ENCODE measurements around the gene TMC6.
A peak's percentile ranks its signal among the peaks of the same experiment; 100 is the strongest.
"Not testable (repeated sequence)": the region's sequence is repeated elsewhere in the genome, so short reads cannot be mapped to it uniquely, and the experiment has no call there.

The TMC6 gene

DNA sequence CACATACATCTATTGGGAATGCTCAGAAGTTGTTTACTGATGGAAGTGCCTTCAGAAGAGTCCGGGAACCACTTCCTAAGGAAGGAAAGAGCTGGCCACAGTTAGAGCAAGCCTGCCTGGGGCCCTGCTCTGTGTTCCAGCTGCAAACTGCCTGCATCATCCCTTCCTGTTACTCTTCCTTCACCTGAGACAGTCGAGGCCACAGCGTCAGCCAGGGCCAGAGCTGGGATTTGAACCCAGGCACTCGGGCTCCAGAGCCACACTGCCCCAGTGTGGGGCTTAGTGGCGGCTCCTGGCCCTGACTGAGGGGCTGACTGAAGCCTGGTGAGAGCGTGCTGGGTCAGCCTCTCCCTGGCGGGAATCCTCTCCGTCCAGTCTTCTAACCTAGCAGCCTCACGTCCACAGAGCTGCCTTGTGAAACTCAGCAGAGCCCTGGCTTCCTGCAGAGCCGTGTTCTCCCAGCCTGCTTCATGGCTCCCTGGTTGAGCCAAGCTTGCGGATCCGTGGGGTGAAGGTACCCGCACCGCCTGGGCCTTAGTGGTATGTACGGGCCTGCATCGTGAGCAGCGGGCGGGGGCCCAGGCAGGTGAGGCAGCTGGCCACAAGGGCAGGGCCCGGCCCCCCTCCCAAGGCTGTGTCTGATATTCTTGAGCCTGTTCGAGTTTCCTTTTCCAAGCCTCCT is 13.0 kb upstream of the TMC6 start:
- in situ Hi-C loops (cut with HindIII; ENCODE audit: low pct_ligation_motif_present, low sequenced_read_pairs): no loop called here
- DNase-seq: no peak
- TF ChIP-seq, protein P1, sequence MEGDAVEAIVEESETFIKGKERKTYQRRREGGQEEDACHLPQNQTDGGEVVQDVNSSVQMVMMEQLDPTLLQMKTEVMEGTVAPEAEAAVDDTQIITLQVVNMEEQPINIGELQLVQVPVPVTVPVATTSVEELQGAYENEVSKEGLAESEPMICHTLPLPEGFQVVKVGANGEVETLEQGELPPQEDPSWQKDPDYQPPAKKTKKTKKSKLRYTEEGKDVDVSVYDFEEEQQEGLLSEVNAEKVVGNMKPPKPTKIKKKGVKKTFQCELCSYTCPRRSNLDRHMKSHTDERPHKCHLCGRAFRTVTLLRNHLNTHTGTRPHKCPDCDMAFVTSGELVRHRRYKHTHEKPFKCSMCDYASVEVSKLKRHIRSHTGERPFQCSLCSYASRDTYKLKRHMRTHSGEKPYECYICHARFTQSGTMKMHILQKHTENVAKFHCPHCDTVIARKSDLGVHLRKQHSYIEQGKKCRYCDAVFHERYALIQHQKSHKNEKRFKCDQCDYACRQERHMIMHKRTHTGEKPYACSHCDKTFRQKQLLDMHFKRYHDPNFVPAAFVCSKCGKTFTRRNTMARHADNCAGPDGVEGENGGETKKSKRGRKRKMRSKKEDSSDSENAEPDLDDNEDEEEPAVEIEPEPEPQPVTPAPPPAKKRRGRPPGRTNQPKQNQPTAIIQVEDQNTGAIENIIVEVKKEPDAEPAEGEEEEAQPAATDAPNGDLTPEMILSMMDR (IDR thresholded peaks at IDR 0.05; ENCODE audit: low read depth, low read length, missing control alignments): no peak
- no peaks in the 10 kb centered on the region for H3K36me3 ChIP-seq (replicated peaks)
- no peak overlapping the region for H3K27ac ChIP-seq
- no peaks in the 10 kb centered on the region for H3K27me3 ChIP-seq (replicated peaks)
- no peak overlapping the region for H3K4me3 ChIP-seq (ENCODE audit: low read depth, low read length)

DNA sequence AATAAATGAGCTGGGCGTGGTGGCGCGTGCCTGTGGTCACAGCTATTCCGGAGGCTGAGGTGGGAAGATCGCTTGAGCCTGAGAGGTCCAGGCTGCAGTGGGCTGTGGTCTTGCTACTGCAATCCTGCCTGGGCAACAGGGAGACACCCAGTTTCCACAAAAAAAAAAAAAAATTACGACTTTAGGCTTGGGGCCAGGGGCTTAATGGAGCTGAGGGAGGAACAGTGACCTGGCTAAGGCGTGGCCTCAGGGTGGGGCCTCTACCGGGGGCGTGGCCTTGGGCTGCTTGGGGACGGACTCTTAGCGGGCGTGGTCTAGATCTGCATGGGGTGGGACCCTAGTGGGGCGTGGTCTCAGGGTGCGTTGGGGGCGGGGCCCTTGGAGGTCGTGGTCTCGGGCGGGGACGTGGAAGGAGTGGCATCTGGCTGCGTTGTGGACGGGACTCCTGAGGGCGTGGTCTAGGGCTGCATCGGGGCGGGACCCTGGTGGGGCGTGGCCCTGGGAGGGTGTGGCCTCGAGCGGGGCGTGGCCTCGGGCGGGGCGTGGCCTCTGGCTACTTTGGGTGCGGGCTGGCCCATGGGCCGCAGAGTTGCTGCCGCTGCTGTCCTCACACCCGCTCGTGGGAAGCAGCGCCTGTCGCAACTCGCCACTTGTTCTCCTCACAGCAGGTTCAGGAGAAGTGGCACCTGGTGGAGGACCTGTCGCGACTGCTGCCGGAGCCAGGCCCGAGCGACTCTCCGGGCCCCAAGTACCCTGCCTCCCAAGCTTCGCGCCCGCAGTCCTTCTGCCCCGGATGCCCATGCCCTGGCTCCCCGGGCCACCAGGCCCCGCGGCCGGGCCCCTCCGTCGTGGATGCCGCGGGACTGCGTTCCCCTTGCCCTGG is 11.9 kb upstream of the TMC6 start:
- no peak overlapping the region for H3K4me3 ChIP-seq (ENCODE audit: low read depth, low read length)

DNA sequence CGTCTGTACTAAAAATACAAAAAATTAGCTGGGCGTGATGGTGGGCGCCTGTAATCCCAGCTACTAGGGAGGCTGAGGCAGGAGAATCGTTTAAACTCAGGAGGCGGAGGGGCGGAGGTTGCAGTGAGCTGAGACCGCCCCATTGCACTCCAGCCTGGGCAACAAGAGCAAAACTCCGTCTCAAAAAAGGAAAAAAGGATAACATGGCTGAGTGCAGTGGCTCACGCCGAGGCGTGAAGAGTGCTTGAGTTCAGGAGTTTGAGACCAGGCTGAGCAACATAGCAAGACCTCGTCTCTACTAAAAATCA is 11.3 kb upstream of the TMC6 start:
- H3K27me3 ChIP-seq (replicated peaks); H3K4me3 ChIP-seq (ENCODE audit: low read depth, low read length); DNase-seq; H3K36me3 ChIP-seq (replicated peaks); in situ Hi-C loops (cut with HindIII; ENCODE audit: low pct_ligation_motif_present, low sequenced_read_pairs); H3K27ac ChIP-seq: not testable (repeated sequence)

More for the DNA sequence above, 11.9 kb upstream of the TMC6 start:
- H3K27ac ChIP-seq: no peak overlapping the region
- H3K36me3 ChIP-seq (replicated peaks): no peaks in the 10 kb centered on the region
- in situ Hi-C loops (cut with HindIII; ENCODE audit: low pct_ligation_motif_present, low sequenced_read_pairs): no loop called here
- DNase-seq: peak; percentile 47
- no peaks in the 10 kb centered on the region for H3K27me3 ChIP-seq (replicated peaks)
- TF ChIP-seq, protein P1 (IDR thresholded peaks at IDR 0.05; ENCODE audit: low read depth, low read length, missing control alignments): no peak

DNA sequence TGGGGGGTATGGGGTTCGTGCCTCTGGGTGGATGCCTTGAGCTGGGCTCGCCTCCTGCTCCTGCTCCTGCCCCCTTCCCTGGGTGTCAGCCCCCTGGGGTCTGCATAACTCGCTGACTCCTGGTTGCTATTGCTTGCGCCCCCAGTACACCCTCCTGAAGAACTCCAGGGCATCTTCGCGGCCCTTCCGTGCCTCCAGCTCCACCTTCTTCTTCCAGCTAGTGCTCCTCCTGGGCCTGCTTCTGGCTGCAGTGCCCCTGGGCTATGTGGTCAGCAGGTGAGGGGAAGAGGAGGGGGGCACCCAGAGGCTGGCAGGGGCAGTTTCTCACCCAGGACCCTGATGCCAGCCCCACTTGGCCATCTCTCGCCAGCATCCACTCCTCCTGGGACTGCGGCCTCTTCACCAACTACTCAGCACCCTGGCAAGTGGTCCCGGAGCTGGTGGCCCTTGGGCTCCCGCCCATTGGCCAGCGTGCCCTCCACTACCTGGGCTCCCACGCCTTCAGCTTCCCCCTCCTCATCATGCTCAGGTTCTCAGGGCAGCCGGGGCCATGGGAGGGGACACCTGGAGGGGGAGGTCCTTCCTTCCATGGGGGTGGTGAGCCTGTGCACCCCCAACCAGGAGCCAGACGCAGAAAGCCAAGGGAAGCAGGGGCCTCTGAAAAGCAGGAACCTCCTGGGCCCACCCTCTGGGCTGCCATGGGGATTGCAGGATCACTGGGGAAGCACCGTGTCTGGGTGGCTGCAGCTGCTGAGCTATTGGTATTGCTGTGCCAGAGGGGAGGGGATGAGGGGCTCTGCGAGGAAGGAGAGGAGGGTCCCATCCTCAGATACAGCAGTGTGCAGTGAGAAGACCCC is 9.9 kb upstream of the TMC6 start:
- TF ChIP-seq, protein P1 (IDR thresholded peaks at IDR 0.05; ENCODE audit: low read depth, low read length, missing control alignments): no peak
- Histone ChIP-seq H3K36me3 (replicated peaks) (no peaks in the 10 kb centered on the region), H3K27ac (no peak overlapping the region), H3K27me3 (replicated peaks) (no peaks in the 10 kb centered on the region), H3K4me3 (ENCODE audit: low read depth, low read length) (no peak overlapping the region)
- in situ Hi-C loops (cut with HindIII; ENCODE audit: low pct_ligation_motif_present, low sequenced_read_pairs): no loop called here
- DNase-seq: no peak

DNA sequence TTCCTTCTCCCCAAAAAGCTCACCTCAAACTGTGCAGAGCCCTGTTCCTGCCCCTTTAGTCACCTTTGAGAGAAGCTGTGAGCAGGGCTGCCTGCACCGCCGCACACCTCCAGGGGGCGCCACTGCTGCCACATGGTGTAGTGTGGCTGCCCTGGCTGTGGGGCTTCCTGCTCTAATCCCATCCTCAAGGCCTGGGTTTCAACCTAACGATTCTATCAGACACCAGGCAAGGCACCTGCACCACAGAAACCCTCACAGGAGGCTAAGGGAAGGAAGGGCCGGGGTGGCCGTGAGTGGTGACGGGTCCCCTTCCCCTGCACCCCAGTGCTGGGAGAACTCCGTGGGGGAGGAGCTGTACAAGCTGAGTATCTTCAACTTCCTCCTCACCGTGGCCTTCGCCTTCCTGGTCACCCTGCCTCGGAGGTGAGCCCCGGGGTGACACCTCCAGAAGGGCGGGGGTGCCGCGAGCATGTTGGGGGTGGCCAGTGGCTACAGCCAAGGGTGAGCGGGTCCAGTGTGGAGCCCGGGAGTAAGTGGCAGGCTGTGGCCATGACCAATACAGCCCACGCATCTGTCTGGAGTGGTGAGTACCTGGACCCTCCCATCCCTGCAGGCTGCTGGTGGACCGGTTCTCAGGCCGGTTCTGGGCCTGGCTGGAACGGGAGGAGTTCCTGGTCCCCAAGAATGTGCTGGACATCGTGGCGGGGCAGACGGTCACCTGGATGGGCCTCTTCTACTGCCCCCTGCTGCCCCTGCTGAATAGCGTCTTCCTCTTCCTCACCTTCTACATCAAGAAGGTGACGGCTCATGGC is 9.0 kb upstream of the TMC6 start:
- Histone ChIP-seq H3K27me3 (replicated peaks) (no peaks in the 10 kb centered on the region), H3K36me3 (replicated peaks) (no peaks in the 10 kb centered on the region), H3K27ac (no peak overlapping the region), H3K4me3 (ENCODE audit: low read depth, low read length) (no peak overlapping the region)
- TF ChIP-seq, protein P1 (IDR thresholded peaks at IDR 0.05; ENCODE audit: low read depth, low read length, missing control alignments): peak; percentile 62
- in situ Hi-C loops (cut with HindIII; ENCODE audit: low pct_ligation_motif_present, low sequenced_read_pairs): no loop called here
- no peak for DNase-seq
